ENCODE results near the gene CXCL17. TPM values are rescaled to one million over a fixed set of nuclear protein-coding genes. Genes with fewer than 3 reads are reported as not detected.
"Not testable (repeated sequence)": the region's sequence is repeated elsewhere in the genome, so short reads cannot be mapped to it uniquely, and the experiment has no call there.

Gene CXCL17
- not detected in 2 replicates for total RNA-seq

DNA sequence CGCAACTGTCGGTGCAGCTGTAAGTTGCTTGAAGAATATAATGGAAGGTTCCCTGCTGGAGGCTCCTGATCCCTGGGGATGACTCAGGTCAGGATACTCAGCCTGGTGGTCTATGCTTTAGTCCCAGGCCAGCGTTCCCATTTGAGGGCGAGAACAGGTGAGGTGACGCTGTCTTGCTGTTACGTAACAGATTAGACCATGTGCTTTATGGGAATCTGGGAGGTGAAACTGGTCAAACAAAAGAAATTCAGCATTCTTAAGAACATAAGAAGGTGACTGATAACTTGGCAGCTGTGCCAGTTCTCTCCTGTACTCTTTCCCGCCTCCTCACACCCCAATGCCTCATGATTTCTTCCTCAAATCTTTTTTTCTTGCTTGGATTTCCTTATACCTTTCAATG lies at the start of gene CXCL17:
CXCL17 (minus strand) TSS at position 114 of the 400 bp plus-strand sequence. CDS start 114 bp downstream, outside the sequence.
- H3K27ac Mint-ChIP-seq, result no peak within 1 kb of the TSS
- H3K9me3 Mint-ChIP-seq, result no peaks in the 10 kb centered on the region
- intact Hi-C loops (cut with micrococcal nuclease), result no loop called here
- H3K36me3 Mint-ChIP-seq (ENCODE audit: low read depth), result no peaks in the 10 kb centered on the region
- peaks cover 2% of the 10 kb centered on the region for H3K27me3 Mint-ChIP-seq
- DNase-seq, result no peak
- no peak within 1 kb of the TSS for H3K4me3 Mint-ChIP-seq
- H3K4me1 Mint-ChIP-seq, result peaks cover 19% of the 10 kb centered on the region

DNA sequence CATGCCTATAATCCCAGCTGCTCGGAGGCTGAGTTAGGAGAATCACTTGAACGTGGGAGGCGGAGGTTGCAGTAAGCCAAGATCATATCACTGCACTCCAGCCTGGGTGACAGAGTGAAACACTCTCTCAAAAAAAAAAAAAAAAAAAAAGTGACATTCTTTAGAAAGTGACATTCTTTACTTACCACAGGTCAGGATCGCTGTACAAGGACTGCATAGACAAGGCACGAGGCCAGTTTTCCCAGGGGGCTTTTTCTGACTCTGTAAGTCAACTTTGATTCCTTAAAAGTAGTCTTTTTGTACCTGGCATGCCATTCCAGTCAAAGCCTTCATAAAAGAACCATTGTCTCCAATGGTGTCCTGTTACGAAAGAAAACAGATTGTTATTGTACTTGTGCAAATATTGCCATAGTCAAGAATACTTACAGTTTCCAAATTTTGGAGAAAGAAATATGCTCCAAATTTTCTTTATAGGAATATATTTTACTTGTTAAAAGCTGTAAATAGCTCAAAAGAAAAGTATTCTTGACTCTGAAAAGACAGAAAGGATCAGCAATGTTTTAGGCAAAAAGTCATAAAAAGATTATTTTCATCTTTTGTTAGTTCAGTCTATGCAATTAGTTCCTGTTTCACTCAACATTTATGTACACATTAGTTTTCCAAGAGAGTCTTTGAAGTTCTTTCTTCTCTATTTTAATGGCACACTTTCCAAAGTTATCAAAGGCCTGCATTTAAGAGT lies 46.2 kb upstream of the CXCL17 start:
- H3K4me1 Mint-ChIP-seq, result peaks cover 10% of the 10 kb centered on the region
- no peak overlapping the region for H3K4me3 Mint-ChIP-seq

DNA sequence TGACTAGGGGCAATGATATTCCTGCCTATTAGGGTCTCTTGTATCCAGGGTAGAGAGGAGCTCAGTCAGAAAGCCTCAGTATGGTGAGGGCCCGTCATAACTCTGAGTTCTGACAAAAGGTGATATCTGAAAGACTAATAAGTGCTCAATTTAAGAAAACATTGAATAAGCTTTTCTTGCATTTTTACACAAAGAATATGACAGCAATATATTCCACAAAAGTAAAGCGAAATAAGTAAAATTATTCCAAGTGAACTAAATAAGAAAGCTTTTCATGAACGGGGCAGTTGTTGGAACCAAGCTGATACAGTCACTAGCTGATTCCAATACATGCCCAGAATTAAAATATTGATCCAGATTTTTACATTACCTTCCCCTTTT lies 45.0 kb upstream of the CXCL17 start:
- H3K27me3 Mint-ChIP-seq, result no peaks in the 10 kb centered on the region
- H3K9me3 Mint-ChIP-seq, result no peaks in the 10 kb centered on the region
- H3K4me1 Mint-ChIP-seq, result peaks cover 12% of the 10 kb centered on the region
- no peaks in the 10 kb centered on the region for H3K36me3 Mint-ChIP-seq (ENCODE audit: low read depth)
- no peak overlapping the region for H3K4me3 Mint-ChIP-seq
- no peak overlapping the region for H3K27ac Mint-ChIP-seq
- intact Hi-C loops (cut with micrococcal nuclease), result no loop called here
- no peak for DNase-seq

More for the DNA sequence above, 46.2 kb upstream of the CXCL17 start:
- H3K27me3 Mint-ChIP-seq, result no peaks in the 10 kb centered on the region
- DNase-seq, result no peak
- intact Hi-C loops (cut with micrococcal nuclease), result no loop called here
- no peaks in the 10 kb centered on the region for H3K36me3 Mint-ChIP-seq (ENCODE audit: low read depth)
- H3K27ac Mint-ChIP-seq, result no peak overlapping the region
- no peaks in the 10 kb centered on the region for H3K9me3 Mint-ChIP-seq

GRCh38 chr19:42487032-42487797 lies 44.5 kb upstream of the CXCL17 start:
- H3K9me3 Mint-ChIP-seq, result no peaks in the 10 kb centered on the region
- peaks cover 12% of the 10 kb centered on the region for H3K4me1 Mint-ChIP-seq
- H3K27ac Mint-ChIP-seq, result no peak overlapping the region
- peak; percentile 73 for DNase-seq
- no peak overlapping the region for H3K4me3 Mint-ChIP-seq
- H3K36me3 Mint-ChIP-seq (ENCODE audit: low read depth), result no peaks in the 10 kb centered on the region
- intact Hi-C loops (cut with micrococcal nuclease), result no loop called here
- H3K27me3 Mint-ChIP-seq, result no peaks in the 10 kb centered on the region

DNA sequence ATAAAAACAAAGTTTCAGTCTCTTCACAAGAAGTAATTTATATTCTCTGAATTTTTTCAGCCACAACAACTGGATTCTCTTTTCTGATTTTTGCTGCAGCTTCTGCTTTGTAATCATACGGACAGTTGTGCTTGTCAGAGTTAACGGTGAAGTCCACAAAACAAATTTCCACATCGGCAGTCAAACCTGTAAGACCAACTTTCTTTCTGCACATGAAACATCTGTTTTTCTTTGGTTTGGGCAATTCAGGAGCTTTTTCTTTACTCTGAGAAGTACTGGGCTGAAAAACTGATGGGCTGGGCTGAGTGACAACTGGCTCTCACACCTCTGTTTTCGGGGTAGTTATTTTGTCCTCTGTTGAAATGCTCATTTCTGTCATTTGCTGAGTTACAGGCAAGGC lies 42.3 kb upstream of the CXCL17 start:
- H3K9me3 Mint-ChIP-seq; H3K36me3 Mint-ChIP-seq (ENCODE audit: low read depth); H3K27ac Mint-ChIP-seq; DNase-seq; H3K4me3 Mint-ChIP-seq; H3K27me3 Mint-ChIP-seq; intact Hi-C loops (cut with micrococcal nuclease): not testable (repeated sequence)
- H3K4me1 Mint-ChIP-seq, result peaks cover 21% of the 10 kb centered on the region

DNA sequence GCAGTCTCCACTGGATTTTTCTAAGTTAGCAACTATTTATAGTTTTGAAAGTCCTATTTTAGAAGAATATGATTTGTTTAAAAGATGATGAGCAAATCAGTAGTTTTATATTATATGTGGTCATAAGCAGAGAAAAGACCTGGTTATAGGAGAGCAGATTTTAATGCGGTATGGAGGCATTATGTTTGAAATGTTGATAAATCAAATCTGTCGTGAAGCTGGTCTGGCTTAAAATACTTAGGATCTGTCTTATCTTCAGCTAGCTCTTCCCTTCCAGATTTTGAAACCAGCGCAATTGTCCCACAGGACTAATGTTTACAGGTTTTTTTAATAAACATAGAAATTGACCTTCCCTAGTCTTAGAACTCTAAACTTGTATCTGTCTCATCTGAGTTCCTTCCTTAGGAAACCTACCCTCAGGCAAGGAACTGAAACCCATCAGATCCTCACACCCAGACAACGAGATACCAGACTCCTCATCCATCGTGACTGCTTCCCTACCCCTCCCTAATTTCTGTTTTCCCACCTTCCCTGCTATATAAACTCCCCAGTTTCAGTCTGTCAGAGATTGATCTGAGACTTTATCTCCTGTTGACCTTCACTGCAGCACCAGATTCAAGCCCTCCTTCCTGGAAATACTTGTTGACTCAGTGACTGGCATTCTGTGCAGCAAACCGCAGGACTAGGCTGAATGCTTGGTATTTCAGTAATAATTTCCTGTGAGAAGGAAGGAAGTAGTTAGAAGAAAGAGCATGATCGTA lies 37.8 kb upstream of the CXCL17 start:
- intact Hi-C loops (cut with micrococcal nuclease), result no loop called here
- peak overlapping the region; percentile 57 for H3K27ac Mint-ChIP-seq
- H3K4me3 Mint-ChIP-seq, result peak overlapping the region; percentile 47
- peaks cover 7% of the 10 kb centered on the region for H3K9me3 Mint-ChIP-seq
- DNase-seq, result peak; percentile 70
- peaks cover 15% of the 10 kb centered on the region for H3K4me1 Mint-ChIP-seq
- H3K36me3 Mint-ChIP-seq (ENCODE audit: low read depth), result peaks cover 3% of the 10 kb centered on the region
- H3K27me3 Mint-ChIP-seq, result no peaks in the 10 kb centered on the region

- H3K4me1 Mint-ChIP-seq, result peaks cover 15% of the 10 kb centered on the region
- peaks cover under 1% of the 10 kb centered on the region for H3K27me3 Mint-ChIP-seq
- DNase-seq, result no peak
- peaks cover 7% of the 10 kb centered on the region for H3K9me3 Mint-ChIP-seq
- peaks cover 3% of the 10 kb centered on the region for H3K36me3 Mint-ChIP-seq (ENCODE audit: low read depth)
- H3K4me3 Mint-ChIP-seq, result no peak overlapping the region
- intact Hi-C loops (cut with micrococcal nuclease), result no loop called here
- no peak overlapping the region for H3K27ac Mint-ChIP-seq
Measured at GRCh38 chr19:42479736-42480135, 37.0 kb upstream of the CXCL17 start.

DNA sequence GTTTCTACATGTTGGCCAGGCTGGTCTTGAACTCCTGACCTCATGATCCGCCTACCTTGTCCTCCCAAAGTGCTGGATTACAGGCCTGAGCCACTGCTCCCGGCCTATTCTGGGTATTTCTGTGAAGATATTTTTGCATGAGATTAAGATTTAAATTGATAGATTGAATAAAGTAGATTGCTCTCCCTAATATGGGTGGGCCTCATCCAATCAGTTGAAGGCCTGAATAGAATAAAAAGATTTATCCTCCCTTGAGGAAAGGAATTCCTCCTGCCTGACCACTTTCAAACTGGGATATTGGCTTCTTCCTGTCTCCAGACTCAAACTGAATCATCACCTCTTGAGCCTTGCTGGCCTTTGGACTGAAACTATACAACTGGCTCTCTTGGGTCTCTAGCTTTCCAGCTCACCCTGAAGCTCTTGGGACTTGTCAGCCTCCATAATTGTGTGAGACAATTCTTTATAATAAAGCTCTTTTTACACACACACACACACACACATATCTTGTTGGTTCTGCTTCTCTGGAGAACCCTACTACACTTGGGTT lies 36.1 kb upstream of the CXCL17 start:
- H3K4me1 Mint-ChIP-seq, result peaks cover 15% of the 10 kb centered on the region
- peaks cover 3% of the 10 kb centered on the region for H3K36me3 Mint-ChIP-seq (ENCODE audit: low read depth)
- no peak overlapping the region for H3K4me3 Mint-ChIP-seq
- H3K27ac Mint-ChIP-seq, result no peak overlapping the region
- DNase-seq, result no peak
- peaks cover 7% of the 10 kb centered on the region for H3K9me3 Mint-ChIP-seq
- peaks cover 3% of the 10 kb centered on the region for H3K27me3 Mint-ChIP-seq
- intact Hi-C loops (cut with micrococcal nuclease), result no loop called here

GRCh38 chr19:42477933-42478332 lies 35.2 kb upstream of the CXCL17 start:
- intact Hi-C loops (cut with micrococcal nuclease), result no loop called here
- no peak overlapping the region for H3K27ac Mint-ChIP-seq

GRCh38 chr19:42477117-42477516 lies 34.4 kb upstream of the CXCL17 start:
- Mint-ChIP-seq H3K4me1 (peaks cover 12% of the 10 kb centered on the region), H3K4me3 (no peak overlapping the region), H3K9me3 (peaks cover 7% of the 10 kb centered on the region), H3K36me3 (ENCODE audit: low read depth) (peaks cover 3% of the 10 kb centered on the region), H3K27ac (no peak overlapping the region), H3K27me3 (peaks cover 6% of the 10 kb centered on the region)
- intact Hi-C loops (cut with micrococcal nuclease), result no loop called here
- DNase-seq, result no peak

More at GRCh38 chr19:42477933-42478332, 35.2 kb upstream of the CXCL17 start:
- Mint-ChIP-seq H3K9me3 (peaks cover 7% of the 10 kb centered on the region), H3K27me3 (peaks cover 5% of the 10 kb centered on the region), H3K4me1 (peaks cover 12% of the 10 kb centered on the region), H3K4me3 (no peak overlapping the region), H3K36me3 (ENCODE audit: low read depth) (peaks cover 3% of the 10 kb centered on the region)
- no peak for DNase-seq

GRCh38 chr19:42475366-42475765 lies 32.6 kb upstream of the CXCL17 start:
- Mint-ChIP-seq H3K4me1 (peaks cover 4% of the 10 kb centered on the region), H3K9me3 (peaks cover 7% of the 10 kb centered on the region), H3K4me3 (no peak overlapping the region), H3K27me3 (peaks cover 6% of the 10 kb centered on the region), H3K27ac (no peak overlapping the region), H3K36me3 (ENCODE audit: low read depth) (peaks cover 3% of the 10 kb centered on the region)
- DNase-seq, result no peak
- intact Hi-C loops (cut with micrococcal nuclease), result no loop called here

DNA sequence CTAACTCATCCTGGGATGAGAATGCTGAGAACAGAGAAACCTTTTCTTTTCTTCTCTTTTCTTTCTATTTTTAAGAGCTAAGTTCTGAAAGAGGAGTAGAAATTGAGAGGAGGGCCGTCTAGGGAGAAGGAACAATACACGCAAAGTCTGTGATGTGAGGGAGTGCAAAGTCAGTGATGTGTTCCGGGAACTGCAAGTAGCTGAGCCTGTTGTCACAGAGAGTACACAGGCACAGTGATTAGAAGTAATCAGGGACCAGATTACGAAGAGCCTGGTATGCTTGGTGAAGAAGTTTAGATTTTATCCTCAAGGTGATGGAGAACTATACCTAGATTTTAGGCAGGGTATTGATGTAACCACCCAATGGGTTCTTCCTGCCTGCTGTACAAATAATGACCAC lies 32.0 kb upstream of the CXCL17 start:
- H3K36me3 Mint-ChIP-seq (ENCODE audit: low read depth), result peaks cover 3% of the 10 kb centered on the region
- H3K9me3 Mint-ChIP-seq, result peaks cover 7% of the 10 kb centered on the region
- no peak for DNase-seq
- no peak overlapping the region for H3K4me3 Mint-ChIP-seq
- H3K27ac Mint-ChIP-seq, result no peak overlapping the region
- H3K27me3 Mint-ChIP-seq, result peaks cover 6% of the 10 kb centered on the region
- intact Hi-C loops (cut with micrococcal nuclease), result no loop called here
- peaks cover 7% of the 10 kb centered on the region for H3K4me1 Mint-ChIP-seq

- H3K27me3 Mint-ChIP-seq, result peaks cover 6% of the 10 kb centered on the region
- H3K27ac Mint-ChIP-seq, result no peak overlapping the region
- intact Hi-C loops (cut with micrococcal nuclease), result no loop called here
- H3K4me1 Mint-ChIP-seq, result peaks cover 7% of the 10 kb centered on the region
- H3K36me3 Mint-ChIP-seq (ENCODE audit: low read depth), result peaks cover 3% of the 10 kb centered on the region
- DNase-seq, result no peak
- no peak overlapping the region for H3K4me3 Mint-ChIP-seq
- no peaks in the 10 kb centered on the region for H3K9me3 Mint-ChIP-seq
Measured at GRCh38 chr19:42473686-42474085, 30.9 kb upstream of the CXCL17 start.
